ENCODE measurements around the gene KLHL11.
"Not testable (repeated sequence)": the region's sequence is repeated elsewhere in the genome, so short reads cannot be mapped to it uniquely, and the experiment has no call there.

Gene KLHL11

DNA sequence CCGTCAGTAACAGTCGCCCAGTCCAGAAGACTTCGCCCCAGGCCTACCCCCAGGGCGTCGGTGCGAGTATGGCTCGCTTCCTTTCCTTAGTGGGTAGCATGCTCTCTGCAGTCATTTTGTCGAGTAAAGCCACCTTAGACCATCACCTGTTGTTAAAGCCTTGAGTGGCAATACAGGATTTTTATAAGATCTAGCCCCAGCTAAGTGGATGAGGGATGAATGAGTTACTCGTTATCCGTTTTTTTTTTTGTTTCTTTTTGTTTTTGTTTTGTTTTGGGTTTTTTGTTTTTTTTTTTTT lies 322 bp upstream of the KLHL11 start:
- TF ChIP-seq, protein P1, sequence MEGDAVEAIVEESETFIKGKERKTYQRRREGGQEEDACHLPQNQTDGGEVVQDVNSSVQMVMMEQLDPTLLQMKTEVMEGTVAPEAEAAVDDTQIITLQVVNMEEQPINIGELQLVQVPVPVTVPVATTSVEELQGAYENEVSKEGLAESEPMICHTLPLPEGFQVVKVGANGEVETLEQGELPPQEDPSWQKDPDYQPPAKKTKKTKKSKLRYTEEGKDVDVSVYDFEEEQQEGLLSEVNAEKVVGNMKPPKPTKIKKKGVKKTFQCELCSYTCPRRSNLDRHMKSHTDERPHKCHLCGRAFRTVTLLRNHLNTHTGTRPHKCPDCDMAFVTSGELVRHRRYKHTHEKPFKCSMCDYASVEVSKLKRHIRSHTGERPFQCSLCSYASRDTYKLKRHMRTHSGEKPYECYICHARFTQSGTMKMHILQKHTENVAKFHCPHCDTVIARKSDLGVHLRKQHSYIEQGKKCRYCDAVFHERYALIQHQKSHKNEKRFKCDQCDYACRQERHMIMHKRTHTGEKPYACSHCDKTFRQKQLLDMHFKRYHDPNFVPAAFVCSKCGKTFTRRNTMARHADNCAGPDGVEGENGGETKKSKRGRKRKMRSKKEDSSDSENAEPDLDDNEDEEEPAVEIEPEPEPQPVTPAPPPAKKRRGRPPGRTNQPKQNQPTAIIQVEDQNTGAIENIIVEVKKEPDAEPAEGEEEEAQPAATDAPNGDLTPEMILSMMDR (IDR thresholded peaks at IDR 0.05; ENCODE audit: borderline replicate concordance, control extremely low read depth, extremely low read depth, insufficient read depth, missing control alignments) = no peak
- in situ Hi-C loops (cut with MboI; ENCODE audit: low sequenced_read_pairs, unreplicated experiment) = no loop called here
- DNase-seq (ENCODE audit: low spot score) = no peak

DNA sequence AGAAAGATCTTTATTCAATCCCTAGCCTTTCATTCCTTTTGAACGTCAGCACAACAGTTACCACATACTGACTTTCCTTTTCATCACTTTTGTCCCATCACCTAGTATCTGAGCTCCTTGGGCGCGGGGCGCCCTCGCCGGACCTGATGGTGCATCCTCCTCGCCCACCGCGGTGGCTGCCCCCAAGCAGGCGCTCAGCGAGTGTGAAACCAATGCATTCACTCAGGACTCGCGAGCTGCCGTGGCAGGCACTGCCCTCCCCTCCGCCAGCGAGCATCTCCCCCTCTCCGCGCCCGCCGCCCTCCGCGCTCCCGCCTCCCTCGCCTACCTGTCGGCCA lies 756 bp downstream of the KLHL11 start:
- in situ Hi-C loops (cut with MboI; ENCODE audit: low sequenced_read_pairs, unreplicated experiment) = no loop called here
- DNase-seq (ENCODE audit: low spot score) = no peak
- TF ChIP-seq, protein P1 (IDR thresholded peaks at IDR 0.05; ENCODE audit: borderline replicate concordance, control extremely low read depth, extremely low read depth, insufficient read depth, missing control alignments) = no peak

DNA sequence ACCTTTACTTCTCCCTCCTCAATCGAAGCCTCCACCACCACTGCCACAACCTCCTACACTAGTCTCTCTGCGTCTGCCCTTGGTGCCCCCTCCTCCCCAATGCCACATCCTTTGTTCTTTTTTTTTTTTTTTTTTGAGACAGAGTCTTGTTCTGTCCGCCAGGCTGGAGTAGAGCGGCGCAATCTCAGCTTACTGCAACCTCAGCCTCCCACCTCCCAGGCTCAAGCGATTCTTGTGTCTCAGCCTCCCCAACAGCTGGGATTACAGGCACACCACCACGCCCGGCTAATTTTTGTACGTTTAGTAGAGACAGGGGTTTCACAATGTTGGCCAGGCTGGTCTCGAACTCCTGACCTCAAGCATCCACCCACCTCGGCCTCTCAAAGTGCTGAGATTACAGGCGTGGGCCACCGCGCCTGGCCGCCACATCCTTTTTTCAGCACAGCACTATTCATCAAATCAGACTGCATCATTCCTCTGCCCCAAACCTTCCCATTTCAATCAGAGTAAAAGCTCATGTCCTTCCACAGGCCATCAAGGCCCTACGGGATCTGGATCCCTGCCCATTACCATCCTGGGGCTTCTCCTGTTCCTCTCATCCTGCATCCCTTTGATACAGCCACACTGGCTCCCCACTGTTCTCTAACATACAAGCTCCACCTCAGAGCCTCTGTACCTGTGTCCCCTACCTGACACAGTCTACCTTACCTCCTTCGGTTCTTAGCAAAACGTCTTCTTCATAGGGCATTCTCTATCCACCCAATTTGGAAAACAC lies 2.0 kb downstream of the KLHL11 start:
- DNase-seq (ENCODE audit: low spot score) = no peak
- in situ Hi-C loops (cut with MboI; ENCODE audit: low sequenced_read_pairs, unreplicated experiment) = no loop called here
- TF ChIP-seq, protein P1 (IDR thresholded peaks at IDR 0.05; ENCODE audit: borderline replicate concordance, control extremely low read depth, extremely low read depth, insufficient read depth, missing control alignments) = no peak

DNA sequence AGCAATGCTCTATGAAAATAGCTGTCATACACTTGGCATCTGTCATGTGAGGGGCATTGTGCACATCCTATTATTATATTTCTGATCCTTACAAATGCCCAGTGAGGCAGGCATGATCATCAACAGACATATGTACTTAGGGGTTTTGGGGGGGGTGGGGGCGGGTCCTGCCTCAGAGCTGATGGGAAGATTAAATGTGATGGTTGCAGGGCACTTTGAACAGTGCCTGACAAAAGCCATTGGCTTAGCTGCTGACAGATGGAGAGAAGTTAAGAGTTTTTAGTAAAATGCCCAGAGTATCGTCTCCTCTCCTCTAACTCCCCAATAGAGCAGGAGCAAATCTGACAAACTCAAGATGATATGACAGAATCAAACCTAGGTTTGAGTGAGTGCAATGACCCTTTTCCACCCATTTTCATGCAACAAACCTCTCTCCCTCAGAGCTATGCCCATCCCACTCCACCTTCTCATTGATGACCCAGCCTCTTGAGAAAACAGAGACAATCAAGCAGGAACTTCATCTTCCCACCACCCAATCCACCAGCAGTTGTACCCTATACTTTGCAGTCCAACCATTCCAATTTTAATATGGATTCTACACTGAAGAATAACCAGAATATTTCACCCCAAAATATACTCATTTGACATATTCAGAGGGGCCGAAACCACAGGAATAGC lies 4.8 kb downstream of the KLHL11 start:
- in situ Hi-C loops (cut with MboI; ENCODE audit: low sequenced_read_pairs, unreplicated experiment) = no loop called here
- TF ChIP-seq, protein P1 (IDR thresholded peaks at IDR 0.05; ENCODE audit: borderline replicate concordance, control extremely low read depth, extremely low read depth, insufficient read depth, missing control alignments) = no peak
- no peak for DNase-seq (ENCODE audit: low spot score)

DNA sequence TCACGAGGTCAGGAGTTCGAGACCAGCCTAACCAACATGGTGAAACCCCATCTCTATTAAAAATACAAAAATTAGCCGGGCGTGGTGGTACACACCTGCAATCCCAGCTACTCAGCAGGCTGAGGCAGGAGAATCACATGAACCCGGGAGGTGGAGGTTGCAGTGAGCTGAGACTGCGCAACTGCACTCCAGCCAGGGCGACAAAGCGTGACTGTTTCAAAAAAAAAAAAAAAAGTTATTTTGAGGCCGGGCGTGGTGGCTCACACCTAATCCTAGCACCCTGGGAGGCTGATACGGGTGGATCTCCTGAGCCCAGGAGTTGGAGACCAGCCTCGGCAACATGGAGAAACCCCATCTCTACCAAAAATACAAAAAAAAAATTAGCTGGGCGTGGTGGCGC lies 13.8 kb downstream of the KLHL11 start:
- in situ Hi-C loops (cut with MboI; ENCODE audit: low sequenced_read_pairs, unreplicated experiment) = not testable (repeated sequence)

DNA sequence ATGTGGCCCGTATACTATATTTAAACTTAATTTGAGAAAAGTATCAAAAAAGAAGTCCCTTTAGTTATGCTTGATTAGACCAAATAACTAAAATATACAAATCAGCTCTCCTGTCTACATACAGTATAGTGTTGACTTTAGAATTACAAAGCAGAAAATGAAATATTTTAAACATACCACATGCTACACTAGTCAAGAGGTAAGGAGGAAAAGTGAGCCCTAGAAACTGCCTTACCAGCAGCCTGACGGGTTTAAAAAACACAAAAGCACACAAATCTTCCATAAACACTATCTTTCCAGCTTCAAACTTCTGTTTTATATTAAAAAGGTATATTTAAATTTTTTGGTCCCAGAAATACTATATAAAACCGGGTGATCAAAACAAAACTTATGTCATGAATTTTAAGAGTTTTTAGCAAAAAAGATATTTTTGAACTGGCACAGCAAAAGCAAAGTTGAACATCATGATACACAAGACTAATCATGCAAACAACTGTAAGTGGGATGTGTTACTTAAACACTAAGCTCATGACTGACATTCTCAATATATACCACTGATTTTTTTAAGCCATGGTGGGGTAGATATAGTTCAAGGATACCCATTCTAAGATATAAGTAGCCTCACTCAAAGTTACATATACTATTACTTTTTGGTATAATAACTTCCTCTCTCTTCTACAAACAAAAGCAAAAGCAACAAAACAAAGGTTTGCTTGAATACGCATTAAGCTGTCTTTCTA lies 15.8 kb downstream of the KLHL11 start:
- no peak for DNase-seq (ENCODE audit: low spot score)
- in situ Hi-C loops (cut with MboI; ENCODE audit: low sequenced_read_pairs, unreplicated experiment) = no loop called here
- TF ChIP-seq, protein P1 (IDR thresholded peaks at IDR 0.05; ENCODE audit: borderline replicate concordance, control extremely low read depth, extremely low read depth, insufficient read depth, missing control alignments) = no peak

More for the DNA sequence above, 13.8 kb downstream of the KLHL11 start:
- DNase-seq (ENCODE audit: low spot score) = not testable (repeated sequence)

DNA sequence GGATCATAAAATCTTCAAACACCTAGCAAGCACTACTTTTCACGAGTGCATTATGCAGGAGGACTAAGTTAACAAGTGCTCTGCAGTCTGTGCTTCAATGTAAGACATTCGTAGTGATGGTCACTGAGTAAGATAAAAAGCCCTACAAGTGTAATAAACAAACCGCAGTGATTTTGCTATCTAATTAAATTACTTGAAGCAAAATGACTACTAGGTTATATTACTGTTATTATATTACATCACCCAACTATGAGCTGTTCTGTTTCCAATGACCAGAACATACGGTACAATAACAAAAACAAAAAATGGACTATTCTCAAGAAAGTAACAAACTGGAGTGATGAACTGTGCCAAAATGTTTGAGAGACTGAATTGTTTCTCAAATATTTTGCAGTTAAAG lies 16.4 kb downstream of the KLHL11 start:
- TF ChIP-seq, protein P1 (IDR thresholded peaks at IDR 0.05; ENCODE audit: borderline replicate concordance, control extremely low read depth, extremely low read depth, insufficient read depth, missing control alignments) = no peak
- no peak for DNase-seq (ENCODE audit: low spot score)
- in situ Hi-C loops (cut with MboI; ENCODE audit: low sequenced_read_pairs, unreplicated experiment) = no loop called here
